RWPE1 (cell line): ENCODE data around the gene KRT4.

Experiments used
- CTCF ChIA-PET: fragments of 350-600 bp; sonication (Branson Sonifier 250); formaldehyde crosslinking; extraction: SDS; loops from one replicate; lab custom pipeline; 2021; lab: Yijun Ruan, JAX
- POLR2A ChIA-PET: fragments of 400-600 bp; formaldehyde crosslinking; extraction: SDS; loops from one replicate; lab custom pipeline; 2020; ENCODE audit warnings: antibody characterized with exemption; ENCODE audit not compliant: low non-redundant PET; lab: Yijun Ruan, JAX
- DNase-seq: peaks from one replicate; pipeline ENCODE4 v3.0.0; 2012; ENCODE audit warnings: low spot score
- H3K27ac ChIP-seq: fragments of 450-650 bp; 2 replicates; pipeline ENCODE4 v1.5.1; 2017
- CTCF ChIP-seq: fragments of 450-650 bp; conservative IDR thresholded peaks from 2 replicates; pipeline ENCODE4 v1.5.1; 2017; ENCODE audit warnings: low read depth, mild to moderate bottlenecking

KRT4 gene

DNA sequence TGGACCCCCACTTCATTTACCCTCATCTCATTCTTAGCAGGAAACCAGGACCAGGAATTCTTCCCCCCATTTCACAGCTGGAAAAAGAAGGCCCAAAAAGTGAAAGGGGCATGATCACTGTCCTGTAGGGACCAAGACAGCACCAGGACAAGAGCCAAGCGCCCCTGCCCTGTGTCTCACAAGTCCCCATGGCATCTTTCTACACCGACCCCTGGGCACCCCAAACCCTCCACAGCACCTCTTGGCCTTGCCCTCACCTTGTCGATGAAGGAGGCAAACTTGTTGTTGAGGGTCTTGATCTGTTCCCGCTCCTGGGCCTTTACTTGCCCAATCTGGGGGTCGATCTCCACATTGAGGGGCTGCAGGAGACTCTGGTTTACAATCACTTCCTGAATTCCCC lies 37.5 kb downstream of the KRT4 start:
- TF ChIP-seq CTCF, result no peak
- no peak for DNase-seq
- no peak overlapping the region for H3K27ac ChIP-seq
- ChIA-PET CTCF (interaction anchor here (1.3 kb wide), 1 partner anchor 104 kb away, joined by 3 read pairs; no protein-coding TSS in a partner anchor), POLR2A (no interaction called here)

GRCh38 chr12:52774629-52775250 lies 39.2 kb downstream of the KRT4 start:
- TF ChIP-seq CTCF, result no peak

DNA sequence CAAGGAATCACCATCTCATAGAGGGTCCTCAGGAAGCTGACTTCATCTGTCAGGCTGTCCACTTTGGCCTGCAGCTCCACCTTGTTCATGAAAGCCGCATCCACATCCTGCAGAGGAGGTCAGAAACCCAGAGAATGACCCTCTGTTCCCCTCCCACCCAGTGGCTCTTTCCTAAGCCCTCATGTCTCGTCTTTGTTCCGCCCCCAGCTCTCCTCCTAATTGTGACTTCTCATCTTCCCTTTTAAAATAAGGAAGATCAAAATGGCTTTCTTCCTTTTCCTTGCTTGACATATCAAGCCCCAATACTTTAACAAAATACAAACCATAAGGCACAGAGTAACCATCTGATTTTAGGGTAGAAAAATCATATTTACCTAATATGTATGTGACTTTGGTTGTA lies 41.1 kb downstream of the KRT4 start:
- TF ChIP-seq CTCF, result no peak
- ChIA-PET CTCF (interaction anchor here (0.5 kb wide), 1 partner anchor 25 kb away, joined by 3 read pairs; no protein-coding TSS in a partner anchor), POLR2A (no interaction called here)
- DNase-seq, result no peak
- no peak overlapping the region for H3K27ac ChIP-seq

More at GRCh38 chr12:52774629-52775250, 39.2 kb downstream of the KRT4 start:
- no peak overlapping the region for H3K27ac ChIP-seq
- DNase-seq, result no peak
- CTCF ChIA-PET, result interaction anchor here (0.6 to 0.8 kb wide), 2 partner anchors 67 to 653 kb away, joined by 3 read pairs; no protein-coding TSS in a partner anchor
- POLR2A ChIA-PET, result no interaction called here

DNA sequence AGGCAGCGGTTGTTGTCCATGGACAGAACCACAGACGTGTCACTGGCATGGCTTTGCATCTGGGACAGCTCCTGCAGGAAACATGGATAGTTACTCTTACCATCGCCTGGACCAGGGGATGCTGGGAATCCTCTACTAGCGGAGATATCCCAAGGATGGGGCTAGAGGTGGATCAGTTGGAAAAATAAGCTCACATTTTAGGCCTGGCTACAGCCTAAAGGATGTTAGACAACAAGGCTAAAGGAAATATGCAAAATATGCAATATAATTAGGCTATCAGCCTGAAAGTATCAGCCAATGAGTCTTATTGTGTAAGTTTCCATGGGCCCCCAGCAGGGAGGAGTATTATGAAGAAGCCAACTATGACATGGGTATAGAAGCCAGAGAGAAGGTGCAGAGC lies 41.7 kb downstream of the KRT4 start:
- no peak for DNase-seq
- CTCF ChIA-PET, result interaction anchor here (0.6 to 0.8 kb wide), 3 partner anchors 106 to 494 kb away, joined by 3 read pairs; no protein-coding TSS in a partner anchor
- no peak for TF ChIP-seq CTCF
- H3K27ac ChIP-seq, result no peak overlapping the region
- POLR2A ChIA-PET, result no interaction called here

DNA sequence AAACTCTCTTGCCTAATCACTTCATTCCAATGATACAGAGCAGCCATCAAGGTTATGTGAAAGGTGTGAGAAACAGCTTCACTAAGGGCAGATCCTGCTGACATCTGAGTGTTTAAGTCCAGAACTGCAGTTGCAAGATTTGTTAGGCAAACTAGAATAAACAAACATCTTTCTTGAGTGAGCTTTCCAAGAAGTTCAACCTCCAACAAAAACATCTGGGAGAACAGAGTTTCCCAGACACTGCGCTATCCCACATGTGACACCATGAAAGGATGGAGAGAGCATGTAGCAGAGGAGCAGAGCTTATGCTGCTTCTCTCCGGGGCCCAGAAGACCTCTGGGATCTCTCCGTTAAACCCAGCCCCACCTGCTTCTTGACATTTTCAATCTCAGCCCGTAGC lies 42.4 kb downstream of the KRT4 start:
- TF ChIP-seq CTCF, result no peak
- ChIA-PET CTCF (interaction anchor here (0.6 to 0.8 kb wide), 4 partner anchors 105 to 550 kb away, joined by 3 read pairs; partner anchors contain the start of gene AAAS), POLR2A (no interaction called here)
- no peak overlapping the region for H3K27ac ChIP-seq
- DNase-seq, result no peak

GRCh38 chr12:52771088-52771487 lies 42.8 kb downstream of the KRT4 start:
- DNase-seq, result no peak
- ChIA-PET CTCF (interaction anchor here (0.6 kb wide), 1 partner anchor 551 kb away, joined by 3 read pairs; the partner anchor contains the start of gene AAAS), POLR2A (no interaction called here)
- TF ChIP-seq CTCF, result no peak
- no peak overlapping the region for H3K27ac ChIP-seq
